MCF 10A (cell line): Measurements from ENCODE around the gene GAS5. TPM values are rescaled to one million over a fixed set of nuclear protein-coding genes. Genes with fewer than 3 reads are reported as not detected.
A peak's percentile ranks its signal among the peaks of the same experiment; 100 is the strongest.

Experiments used
- BruUV-seq: library from RNA; stranded (reverse); fragments of 400-500 nt; replicated peaks from 2 replicates; lab custom pipeline; 2021; lab: Mats Ljungman, UMichigan
- CTCF ChIA-PET: fragments of 300-600 bp; sonication (Branson Sonifier 250); formaldehyde crosslinking; extraction: SDS; loops from one replicate; lab custom pipeline; 2021; ENCODE audit warnings: antibody characterized with exemption, inconsistent platforms; lab: Yijun Ruan, JAX
- POLR2A ChIA-PET: fragments of 300-600, 350-650 bp; sonication (Branson Sonifier 250); formaldehyde crosslinking; extraction: SDS; loops from one replicate; lab custom pipeline; 2020; ENCODE audit warnings: antibody characterized with exemption, inconsistent platforms; lab: Yijun Ruan, JAX
- DNase-seq: peaks from one replicate; pipeline ENCODE4 v3.0.0-alpha.2; 2018; ENCODE audit not compliant: unreplicated experiment
- H3K27ac Mint-ChIP-seq: one replicate; pipeline ENCODE4 v1.8.0; 2022; ENCODE audit warnings: mild to moderate bottlenecking, low read depth, mixed read lengths; ENCODE audit not compliant: unreplicated experiment
- H3K27me3 Mint-ChIP-seq: one replicate; pipeline ENCODE4 v1.8.0; 2022; ENCODE audit warnings: mixed read lengths; ENCODE audit not compliant: insufficient read depth, unreplicated experiment
- H3K36me3 Mint-ChIP-seq: one replicate; pipeline ENCODE4 v1.8.0; 2022; ENCODE audit warnings: mild to moderate bottlenecking, moderate library complexity, mixed read lengths; ENCODE audit not compliant: insufficient read depth, unreplicated experiment
- H3K4me1 Mint-ChIP-seq: one replicate; pipeline ENCODE4 v1.8.0; 2022; ENCODE audit warnings: mixed read lengths; ENCODE audit not compliant: insufficient read depth, unreplicated experiment
- H3K4me3 Mint-ChIP-seq: one replicate; pipeline ENCODE4 v1.8.0; 2022; ENCODE audit warnings: mild to moderate bottlenecking, moderate library complexity, mixed read lengths; ENCODE audit not compliant: unreplicated experiment
- H3K9me3 Mint-ChIP-seq: one replicate; pipeline ENCODE4 v1.8.0; 2022; ENCODE audit warnings: mixed read lengths; ENCODE audit not compliant: unreplicated experiment
- CTCF ChIP-seq: fragments of 200-600 bp; IDR thresholded peaks from one replicate; pipeline ENCODE4 v1.8.0; 2022; ENCODE audit warnings: antibody characterized with exemption, mild to moderate bottlenecking; ENCODE audit not compliant: unreplicated experiment
- intact Hi-C: fragments of 100-400 bp; cut with micrococcal nuclease; formaldehyde crosslinking; loops from 2 replicates; pipeline ENCODE4 v1.14.1; 2022
- total RNA-seq: library from RNA; stranded (reverse); gene quantifications from 2 replicates; pipeline ENCODE4 v1.2.3, GENCODE V29; 2022

Gene GAS5
- total RNA-seq, 1 experiment from 2014 or later = 3,184 TPM

GRCh38 chr1:173868266-173869020 lies 654 bp upstream of the GAS5 start, which contains the start of gene ZBTB37:
Gene ZBTB37, plus strand, starts transcription at chr1:173868380. Its CDS starts 1,846 bp downstream, at chr1:173870226.
- Mint-ChIP-seq H3K27me3 (no peaks in the 10 kb centered on the region), H3K4me3 (peak within 1 kb of the TSS; percentile 94), H3K36me3 (peaks cover 73% of the 10 kb centered on the region), H3K9me3 (no peaks in the 10 kb centered on the region), H3K27ac (peak within 1 kb of the TSS; percentile 96), H3K4me1 (peaks cover 59% of the 10 kb centered on the region)
- no TSS peak for BruUV-seq
- peak; percentile 95 for DNase-seq
- no peak for TF ChIP-seq CTCF
- CTCF ChIA-PET = interaction anchor here (0.6 to 1.8 kb wide), 11 partner anchors 12 to 1546 kb away, joined by 3 to 8 read pairs (median 4); no protein-coding TSS in a partner anchor
- POLR2A ChIA-PET = interaction anchor here (0.6 to 7.7 kb wide), 80 partner anchors 8 to 1526 kb away, joined by 3 to 118 read pairs (median 4); partner anchors contain the start of genes CACYBP, CENPL, DARS2 and KLHL20
- intact Hi-C loops = loop anchor here (1.0 to 5.0 kb wide), 6 partner anchors 79 to 438 kb away; partner anchors contain the start of gene RABGAP1L

DNA sequence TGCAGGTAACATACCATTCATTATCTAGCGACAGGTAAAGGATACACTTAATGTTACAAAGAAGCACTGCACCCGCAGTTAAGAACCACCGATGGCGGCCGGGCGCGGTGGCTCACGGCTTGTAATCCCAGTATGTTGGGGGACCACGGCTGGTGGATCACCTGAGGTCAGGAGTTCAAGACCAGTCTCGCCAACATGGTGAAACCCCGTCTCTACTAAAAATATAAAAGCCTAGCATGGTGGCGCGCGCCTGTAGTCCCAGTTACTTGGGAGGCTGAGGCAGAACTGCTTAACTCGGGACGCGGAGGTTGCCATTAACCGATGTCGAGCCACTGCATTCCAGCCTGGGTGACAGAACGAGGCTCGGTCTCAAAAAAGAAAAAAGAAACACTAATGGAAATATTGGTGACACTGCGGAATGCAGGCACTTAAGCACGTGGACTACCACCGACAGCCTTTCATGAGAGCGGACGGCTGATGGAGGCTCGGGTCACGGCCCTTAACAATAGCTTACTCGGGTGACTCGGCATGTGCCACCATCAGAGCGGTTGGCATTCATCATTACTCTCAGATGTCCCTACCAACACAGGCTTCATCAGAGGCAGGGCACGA lies 542 bp downstream of the GAS5 start:
- Mint-ChIP-seq H3K36me3 (peaks cover 80% of the 10 kb centered on the region), H3K4me1 (peaks cover 51% of the 10 kb centered on the region), H3K27me3 (no peaks in the 10 kb centered on the region), H3K4me3 (peak overlapping the region; percentile 94), H3K27ac (peak overlapping the region; percentile 96), H3K9me3 (no peaks in the 10 kb centered on the region)
- CTCF ChIA-PET = no interaction called here
- DNase-seq = no peak
- TSS peak; percentile 56 for BruUV-seq
- intact Hi-C loops = loop anchor here (5.0 kb wide), 3 partner anchors 80 to 350 kb away; partner anchors contain the start of gene RABGAP1L
- POLR2A ChIA-PET = interaction anchor here (0.7 to 7.7 kb wide), 32 partner anchors 11 to 1133 kb away, joined by 3 to 118 read pairs (median 9); partner anchors contain the start of genes CACYBP, CENPL, DARS2 and KLHL20
- TF ChIP-seq CTCF = no peak

GRCh38 chr1:173866413-173867115 lies 1.2 kb downstream of the GAS5 start:
- Mint-ChIP-seq H3K4me3 (peak overlapping the region; percentile 94), H3K27me3 (no peaks in the 10 kb centered on the region), H3K36me3 (peaks cover 83% of the 10 kb centered on the region), H3K27ac (peak overlapping the region; percentile 96), H3K9me3 (no peaks in the 10 kb centered on the region), H3K4me1 (peaks cover 50% of the 10 kb centered on the region)
- BruUV-seq = no TSS peak
- ChIA-PET CTCF (interaction anchor here (1.6 to 2.3 kb wide), 2 partner anchors 351 to 436 kb away, joined by 6 to 7 read pairs; no protein-coding TSS in a partner anchor), POLR2A (interaction anchor here (0.6 to 7.7 kb wide), 15 partner anchors 10 to 447 kb away, joined by 3 to 118 read pairs (median 7); partner anchors contain the start of genes CENPL, DARS2, PRDX6 and RABGAP1L)
- DNase-seq = peak; percentile 30
- intact Hi-C loops = loop anchor here (5.0 kb wide), 3 partner anchors 81 to 351 kb away; partner anchors contain the start of gene RABGAP1L
- TF ChIP-seq CTCF = no peak
